Tibial nerve (tissue), 4 donors: ENCODE data around the gene MRPL4.

Source experiments
- CTCF ChIP-seq, 5 experiments: fragments of 200-600 bp in 3 of 5; fragments of 450-650 bp in 2 of 5; sonication (generic) in 3 of 5; IDR thresholded peaks; one replicate each; pipeline ENCODE4 v1.5.1; 2016 to 2019; ENCODE audit warnings: antibody characterized with exemption in 5 of 5, mild to moderate bottlenecking in 3 of 5, moderate library complexity in 2 of 5
- EP300 ChIP-seq, 2 donors: sonication (generic); formaldehyde crosslinking; IDR thresholded peaks; one replicate each; pipeline ENCODE4 v1.6.1; 2017; ENCODE audit warnings: antibody characterized with exemption in 2 of 2, mild to moderate bottlenecking in 1 of 2
- POLR2A ChIP-seq, 2 donors: fragments of 450-650 bp; IDR thresholded peaks; one replicate each; pipeline ENCODE4 v1.6.1; 2017; ENCODE audit warnings: antibody characterized with exemption in 2 of 2, mild to moderate bottlenecking in 2 of 2, moderate library complexity in 2 of 2

DNA sequence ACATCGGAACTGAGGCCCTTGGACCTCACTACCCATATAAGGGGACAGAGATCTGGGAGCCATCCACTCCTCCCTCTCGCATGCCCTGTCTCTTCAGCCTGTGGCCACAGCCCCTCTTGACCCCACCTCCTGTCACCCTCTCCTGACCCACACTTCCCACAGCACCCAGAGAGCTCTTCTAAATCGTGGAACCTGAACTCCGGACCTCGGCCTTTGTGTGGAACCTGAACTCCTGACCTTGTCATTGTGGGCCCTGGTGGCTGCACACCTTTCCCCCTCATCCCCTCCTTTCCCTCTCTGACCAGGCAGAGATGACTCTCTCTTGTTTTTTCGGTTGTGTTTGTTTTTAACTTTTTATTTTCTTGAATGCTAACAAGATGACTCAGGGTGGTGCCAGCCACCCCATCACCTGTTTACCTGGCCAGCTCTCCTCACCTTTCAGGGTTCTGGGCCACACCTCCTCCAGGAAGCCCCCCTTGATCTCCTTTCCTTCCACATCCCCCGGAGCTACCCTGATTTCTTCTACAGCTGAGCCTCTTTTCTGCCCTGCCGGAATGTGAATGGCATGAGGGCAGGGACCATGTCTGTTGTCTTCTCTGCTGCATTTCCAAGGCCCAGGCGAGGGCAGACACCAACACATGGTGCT is 5.1 kb downstream of the MRPL4 start:
- TF ChIP-seq POLR2A (IDR thresholded peaks at IDR 0.05) (no peak), CTCF (IDR thresholded peaks at IDR 0.05) (no peak), EP300 (IDR thresholded peaks at IDR 0.05) (no peak)
